ENCODE measurements around the gene ACER3. TPM values are rescaled to one million over a fixed set of nuclear protein-coding genes. Genes with fewer than 3 reads are reported as not detected.

Gene ACER3
- total RNA-seq, 1 experiment from 2014 or later, result 21.0 TPM

- intact Hi-C loops (cut with micrococcal nuclease; ENCODE audit: unreplicated experiment), result no loop called here
- no peak overlapping the region for H3K4me3 Mint-ChIP-seq (ENCODE audit: low read depth, unreplicated experiment)
- H3K4me1 Mint-ChIP-seq (ENCODE audit: low read depth, unreplicated experiment), result peaks cover 11% of the 10 kb centered on the region
- DNase-seq, result no peak
- no peak for TF ChIP-seq CTCF (IDR thresholded peaks at IDR 0.05; ENCODE audit: unreplicated experiment)
- no TSS peak for BruUV-seq (replicated peaks)
- no peak overlapping the region for H3K27ac Mint-ChIP-seq (ENCODE audit: unreplicated experiment)
- CTCF ChIA-PET, result no interaction called here
- H3K36me3 Mint-ChIP-seq (ENCODE audit: insufficient read depth, unreplicated experiment), result no peaks in the 10 kb centered on the region
- no peaks in the 10 kb centered on the region for H3K9me3 Mint-ChIP-seq (ENCODE audit: low read depth, unreplicated experiment)
- no peaks in the 10 kb centered on the region for H3K27me3 Mint-ChIP-seq (ENCODE audit: unreplicated experiment)
Observed at GRCh38 chr11:76978239-76978638, 117.5 kb downstream of the ACER3 start.

GRCh38 chr11:76978818-76979217, 118.1 kb downstream of the ACER3 start:
- Mint-ChIP-seq H3K27me3 (ENCODE audit: unreplicated experiment) (no peaks in the 10 kb centered on the region), H3K4me3 (ENCODE audit: low read depth, unreplicated experiment) (no peak overlapping the region), H3K4me1 (ENCODE audit: low read depth, unreplicated experiment) (peaks cover 11% of the 10 kb centered on the region), H3K9me3 (ENCODE audit: low read depth, unreplicated experiment) (no peaks in the 10 kb centered on the region), H3K36me3 (ENCODE audit: insufficient read depth, unreplicated experiment) (no peaks in the 10 kb centered on the region), H3K27ac (ENCODE audit: unreplicated experiment) (no peak overlapping the region)
- CTCF ChIA-PET, result interaction anchor here (1.3 kb wide), 1 partner anchor 59 kb away, joined by 3 read pairs; no protein-coding TSS in a partner anchor
- DNase-seq, result no peak
- no peak for TF ChIP-seq CTCF (IDR thresholded peaks at IDR 0.05; ENCODE audit: unreplicated experiment)
- no TSS peak for BruUV-seq (replicated peaks)
- intact Hi-C loops (cut with micrococcal nuclease; ENCODE audit: unreplicated experiment), result no loop called here

DNA sequence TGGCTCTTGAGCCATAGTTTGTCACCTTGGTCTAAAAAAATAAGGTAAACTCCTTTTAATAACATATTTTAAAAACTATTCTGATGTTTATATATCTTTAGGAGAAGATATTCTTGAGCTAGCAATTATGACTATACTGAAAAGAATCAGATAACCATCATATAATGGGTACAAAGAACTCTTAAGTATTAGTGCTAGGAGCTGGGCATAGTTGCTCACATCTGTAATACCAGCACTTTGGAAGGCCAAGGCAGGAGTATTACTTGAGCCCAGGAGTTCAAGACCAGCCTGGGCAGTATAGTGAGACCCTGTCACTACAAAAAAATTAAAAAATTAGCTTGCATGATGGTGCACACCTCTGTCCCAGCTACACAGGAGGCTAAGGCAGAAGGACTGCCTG, 119.5 kb downstream of the ACER3 start:
- BruUV-seq (replicated peaks), result no TSS peak
- intact Hi-C loops (cut with micrococcal nuclease; ENCODE audit: unreplicated experiment), result loop anchor here (5.0 kb wide), 1 partner anchor 47 kb away; no protein-coding TSS in a partner anchor
- Mint-ChIP-seq H3K9me3 (ENCODE audit: low read depth, unreplicated experiment) (no peaks in the 10 kb centered on the region), H3K27me3 (ENCODE audit: unreplicated experiment) (no peaks in the 10 kb centered on the region), H3K4me3 (ENCODE audit: low read depth, unreplicated experiment) (no peak overlapping the region), H3K4me1 (ENCODE audit: low read depth, unreplicated experiment) (peaks cover 10% of the 10 kb centered on the region), H3K36me3 (ENCODE audit: insufficient read depth, unreplicated experiment) (peaks cover 5% of the 10 kb centered on the region), H3K27ac (ENCODE audit: unreplicated experiment) (no peak overlapping the region)
- no peak for TF ChIP-seq CTCF (IDR thresholded peaks at IDR 0.05; ENCODE audit: unreplicated experiment)
- no peak for DNase-seq
- CTCF ChIA-PET, result interaction anchor here (0.7 to 1.3 kb wide), 3 partner anchors 17 to 610 kb away, joined by 3 read pairs; no protein-coding TSS in a partner anchor

- TF ChIP-seq CTCF (IDR thresholded peaks at IDR 0.05; ENCODE audit: unreplicated experiment), result no peak
- Mint-ChIP-seq H3K36me3 (ENCODE audit: insufficient read depth, unreplicated experiment) (peaks cover 5% of the 10 kb centered on the region), H3K9me3 (ENCODE audit: low read depth, unreplicated experiment) (no peaks in the 10 kb centered on the region), H3K27ac (ENCODE audit: unreplicated experiment) (peak overlapping the region; percentile 53), H3K4me3 (ENCODE audit: low read depth, unreplicated experiment) (peak overlapping the region; percentile 4), H3K27me3 (ENCODE audit: unreplicated experiment) (no peaks in the 10 kb centered on the region), H3K4me1 (ENCODE audit: low read depth, unreplicated experiment) (peaks cover 20% of the 10 kb centered on the region)
- peak; percentile 31 for DNase-seq
- intact Hi-C loops (cut with micrococcal nuclease; ENCODE audit: unreplicated experiment), result loop anchor here (5.0 kb wide), 1 partner anchor 43 kb away; no protein-coding TSS in a partner anchor
- BruUV-seq (replicated peaks), result no TSS peak
- CTCF ChIA-PET, result no interaction called here
Observed at GRCh38 chr11:76984743-76985142, 124.0 kb downstream of the ACER3 start.
